Measurements from ENCODE around the gene PUM1. TPM values are rescaled to one million over a fixed set of nuclear protein-coding genes. Genes with fewer than 3 reads are reported as not detected.

PUM1 gene
- total and polyA plus RNA-seq, 4 donors, result 18.1 to 49.2 (median 30.2) TPM

DNA sequence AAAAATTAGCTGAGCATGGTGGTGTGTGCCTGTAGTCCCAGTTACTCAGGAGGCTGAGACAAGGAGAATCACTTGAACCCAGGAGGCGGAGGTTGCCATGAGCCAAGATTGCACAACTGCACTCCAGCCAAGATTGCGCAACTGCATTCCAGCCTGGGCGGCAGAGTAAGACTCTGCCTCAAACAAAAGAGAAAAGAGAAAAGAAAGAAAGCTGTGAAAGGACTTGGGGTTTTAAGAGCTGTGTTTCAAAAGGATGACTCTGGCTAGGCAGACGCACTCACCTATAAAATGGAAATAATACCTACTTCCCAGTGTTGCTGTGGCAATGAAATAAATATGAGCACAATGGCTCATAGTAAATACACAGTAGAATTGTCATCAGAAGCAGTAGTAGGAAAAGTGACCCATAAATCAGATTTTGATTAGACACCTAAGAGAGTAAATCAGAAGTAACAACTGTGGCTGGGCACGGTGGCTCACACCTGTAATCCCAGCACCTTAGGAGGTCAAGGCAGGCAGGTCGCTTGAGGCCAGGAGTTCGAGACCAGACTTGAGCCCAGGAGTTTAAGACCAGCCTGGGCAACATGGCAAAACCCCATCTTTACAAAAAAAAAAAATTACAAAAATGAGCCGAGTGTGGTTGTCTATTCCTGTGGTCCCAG lies 45.9 kb upstream of the PUM1 start:
- no peak overlapping the region for H3K4me3 ChIP-seq (ENCODE audit: low read depth in 1 of 3, low read length in 3 of 3)
- H3K4me1 ChIP-seq (ENCODE audit: control insufficient read depth in 4 of 4, insufficient read depth in 4 of 4, low read length in 3 of 4), result peaks cover 0 to 7% (median 4%) of the 10 kb centered on the region in 4 donors
- TF ChIP-seq HNF4A (conservative IDR thresholded peaks at IDR 0.05) (peak in 1 of 2 donors; percentile 53), NR2F2 (IDR thresholded peaks at IDR 0.05) (no peak), RAD21 (IDR thresholded peaks at IDR 0.05) (no peak), RXRA (IDR thresholded peaks at IDR 0.05) (peak in 1 of 2 donors; percentile 46)
- no peaks in the 10 kb centered on the region for H3K36me3 ChIP-seq (ENCODE audit: control insufficient read depth in 4 of 4, insufficient read depth in 3 of 4, low read depth in 1 of 4, low read length in 3 of 4)
- 61% methylated on average over 8 of the region's 8 CpGs for WGBS
- H3K9me3 ChIP-seq (ENCODE audit: control insufficient read depth in 4 of 4, low read length in 3 of 4), result no peaks in the 10 kb centered on the region
- no peaks in the 10 kb centered on the region for H3K27me3 ChIP-seq (ENCODE audit: control insufficient read depth in 4 of 4, insufficient read depth in 4 of 4, low read length in 3 of 4)
- DNase-seq (ENCODE audit: low spot score), result no peak
- H3K9ac ChIP-seq (ENCODE audit: low read depth in 1 of 2, low read length in 2 of 2), result no peak overlapping the region
- H3K27ac ChIP-seq (ENCODE audit: low read depth in 1 of 2, low read length in 2 of 2), result no peak overlapping the region

DNA sequence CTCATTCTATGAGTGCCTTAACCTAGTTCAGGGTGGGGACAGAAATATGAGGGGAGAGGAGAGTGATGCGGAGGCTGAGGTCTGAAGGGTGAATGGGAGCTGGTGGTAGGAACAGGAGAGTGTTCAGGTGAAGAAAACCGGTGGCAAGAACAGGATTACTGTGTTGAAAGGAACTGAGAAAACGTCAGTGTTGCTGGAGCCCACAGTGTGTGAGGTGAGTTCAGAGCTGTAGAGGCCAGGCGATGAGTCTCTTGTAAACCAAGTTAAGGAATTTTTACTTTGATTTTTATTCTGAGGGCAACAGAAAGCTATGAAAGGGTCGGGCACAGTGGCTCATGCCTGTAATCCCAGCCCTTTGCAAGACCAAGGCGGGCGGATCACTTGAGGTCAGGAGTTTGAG lies 45.3 kb upstream of the PUM1 start:
- Histone ChIP-seq H3K27me3 (ENCODE audit: control insufficient read depth in 4 of 4, insufficient read depth in 4 of 4, low read length in 3 of 4) (no peaks in the 10 kb centered on the region), H3K9ac (ENCODE audit: low read depth in 1 of 2, low read length in 2 of 2) (no peak overlapping the region), H3K9me3 (ENCODE audit: control insufficient read depth in 4 of 4, low read length in 3 of 4) (no peaks in the 10 kb centered on the region), H3K27ac (ENCODE audit: low read depth in 1 of 2, low read length in 2 of 2) (no peak overlapping the region), H3K4me1 (ENCODE audit: control insufficient read depth in 4 of 4, insufficient read depth in 4 of 4, low read length in 3 of 4) (peaks cover 0 to 7% (median 4%) of the 10 kb centered on the region in 4 donors), H3K4me3 (ENCODE audit: low read depth in 1 of 3, low read length in 3 of 3) (no peak overlapping the region), H3K36me3 (ENCODE audit: control insufficient read depth in 4 of 4, insufficient read depth in 3 of 4, low read depth in 1 of 4, low read length in 3 of 4) (no peaks in the 10 kb centered on the region)
- TF ChIP-seq, protein P1, sequence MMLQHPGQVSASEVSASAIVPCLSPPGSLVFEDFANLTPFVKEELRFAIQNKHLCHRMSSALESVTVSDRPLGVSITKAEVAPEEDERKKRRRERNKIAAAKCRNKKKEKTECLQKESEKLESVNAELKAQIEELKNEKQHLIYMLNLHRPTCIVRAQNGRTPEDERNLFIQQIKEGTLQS (IDR thresholded peaks at IDR 0.05), result no peak
- TF ChIP-seq FOXA1 (IDR thresholded peaks at IDR 0.05) (no peak), HNF4A (conservative IDR thresholded peaks at IDR 0.05) (no peak), YY1 (IDR thresholded peaks at IDR 0.05) (no peak), EGR1 (IDR thresholded peaks at IDR 0.05; ENCODE audit: low read depth in 2 of 2) (no peak), SP1 (IDR thresholded peaks at IDR 0.05) (no peak), NR2F2 (IDR thresholded peaks at IDR 0.05) (no peak)
- TF ChIP-seq, protein P2, sequence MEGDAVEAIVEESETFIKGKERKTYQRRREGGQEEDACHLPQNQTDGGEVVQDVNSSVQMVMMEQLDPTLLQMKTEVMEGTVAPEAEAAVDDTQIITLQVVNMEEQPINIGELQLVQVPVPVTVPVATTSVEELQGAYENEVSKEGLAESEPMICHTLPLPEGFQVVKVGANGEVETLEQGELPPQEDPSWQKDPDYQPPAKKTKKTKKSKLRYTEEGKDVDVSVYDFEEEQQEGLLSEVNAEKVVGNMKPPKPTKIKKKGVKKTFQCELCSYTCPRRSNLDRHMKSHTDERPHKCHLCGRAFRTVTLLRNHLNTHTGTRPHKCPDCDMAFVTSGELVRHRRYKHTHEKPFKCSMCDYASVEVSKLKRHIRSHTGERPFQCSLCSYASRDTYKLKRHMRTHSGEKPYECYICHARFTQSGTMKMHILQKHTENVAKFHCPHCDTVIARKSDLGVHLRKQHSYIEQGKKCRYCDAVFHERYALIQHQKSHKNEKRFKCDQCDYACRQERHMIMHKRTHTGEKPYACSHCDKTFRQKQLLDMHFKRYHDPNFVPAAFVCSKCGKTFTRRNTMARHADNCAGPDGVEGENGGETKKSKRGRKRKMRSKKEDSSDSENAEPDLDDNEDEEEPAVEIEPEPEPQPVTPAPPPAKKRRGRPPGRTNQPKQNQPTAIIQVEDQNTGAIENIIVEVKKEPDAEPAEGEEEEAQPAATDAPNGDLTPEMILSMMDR (IDR thresholded peaks at IDR 0.05; ENCODE audit: low read depth, low read length, missing input control), result no peak
- TF ChIP-seq, protein P3, sequence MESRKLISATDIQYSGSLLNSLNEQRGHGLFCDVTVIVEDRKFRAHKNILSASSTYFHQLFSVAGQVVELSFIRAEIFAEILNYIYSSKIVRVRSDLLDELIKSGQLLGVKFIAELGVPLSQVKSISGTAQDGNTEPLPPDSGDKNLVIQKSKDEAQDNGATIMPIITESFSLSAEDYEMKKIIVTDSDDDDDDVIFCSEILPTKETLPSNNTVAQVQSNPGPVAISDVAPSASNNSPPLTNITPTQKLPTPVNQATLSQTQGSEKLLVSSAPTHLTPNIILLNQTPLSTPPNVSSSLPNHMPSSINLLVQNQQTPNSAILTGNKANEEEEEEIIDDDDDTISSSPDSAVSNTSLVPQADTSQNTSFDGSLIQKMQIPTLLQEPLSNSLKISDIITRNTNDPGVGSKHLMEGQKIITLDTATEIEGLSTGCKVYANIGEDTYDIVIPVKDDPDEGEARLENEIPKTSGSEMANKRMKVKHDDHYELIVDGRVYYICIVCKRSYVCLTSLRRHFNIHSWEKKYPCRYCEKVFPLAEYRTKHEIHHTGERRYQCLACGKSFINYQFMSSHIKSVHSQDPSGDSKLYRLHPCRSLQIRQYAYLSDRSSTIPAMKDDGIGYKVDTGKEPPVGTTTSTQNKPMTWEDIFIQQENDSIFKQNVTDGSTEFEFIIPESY (IDR thresholded peaks at IDR 0.05), result no peak
- no peak for DNase-seq (ENCODE audit: low spot score)
- WGBS, result 92% methylated on average over 7 of the region's 7 CpGs

DNA sequence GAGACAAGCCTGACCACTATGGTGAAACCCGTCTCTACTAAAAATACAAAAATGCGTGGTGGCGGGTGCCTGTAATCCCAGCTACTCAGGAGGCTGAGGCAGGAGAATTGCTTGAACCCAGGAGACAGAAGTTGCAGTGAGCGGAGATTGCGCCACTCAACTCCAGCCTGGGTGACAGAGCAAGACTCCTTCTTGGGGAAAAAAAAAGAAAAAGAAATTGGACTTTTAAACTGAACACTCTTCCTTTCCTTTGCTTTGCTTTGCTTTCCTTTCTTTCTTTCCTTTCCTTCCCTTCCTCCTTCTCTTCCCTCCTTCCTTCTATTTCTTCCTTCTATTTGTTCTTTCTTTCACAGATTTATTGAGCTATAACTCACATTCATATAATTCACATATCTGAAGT lies 43.3 kb upstream of the PUM1 start:
- Histone ChIP-seq H3K4me1 (ENCODE audit: control insufficient read depth in 4 of 4, insufficient read depth in 4 of 4, low read length in 3 of 4) (peaks cover 0 to 7% (median 4%) of the 10 kb centered on the region in 4 donors), H3K9me3 (ENCODE audit: control insufficient read depth in 4 of 4, low read length in 3 of 4) (no peaks in the 10 kb centered on the region), H3K4me3 (ENCODE audit: low read depth in 1 of 3, low read length in 3 of 3) (no peak overlapping the region), H3K27ac (ENCODE audit: low read depth in 1 of 2, low read length in 2 of 2) (no peak overlapping the region), H3K36me3 (ENCODE audit: control insufficient read depth in 4 of 4, insufficient read depth in 3 of 4, low read depth in 1 of 4, low read length in 3 of 4) (no peaks in the 10 kb centered on the region), H3K27me3 (ENCODE audit: control insufficient read depth in 4 of 4, insufficient read depth in 4 of 4, low read length in 3 of 4) (no peaks in the 10 kb centered on the region), H3K9ac (ENCODE audit: low read depth in 1 of 2, low read length in 2 of 2) (no peak overlapping the region)
- DNase-seq (ENCODE audit: low spot score), result no peak
- 92% methylated on average over 5 of the region's 5 CpGs for WGBS
- TF ChIP-seq NR2F2 (IDR thresholded peaks at IDR 0.05) (no peak), JUND (IDR thresholded peaks at IDR 0.05) (no peak), TAF1 (conservative IDR thresholded peaks at IDR 0.05) (no peak), HNF4G (IDR thresholded peaks at IDR 0.05) (no peak), EGR1 (IDR thresholded peaks at IDR 0.05; ENCODE audit: low read depth in 2 of 2) (no peak), FOXA1 (IDR thresholded peaks at IDR 0.05) (no peak), SP1 (IDR thresholded peaks at IDR 0.05) (no peak), RAD21 (IDR thresholded peaks at IDR 0.05) (no peak), HNF4A (conservative IDR thresholded peaks at IDR 0.05) (no peak), RXRA (IDR thresholded peaks at IDR 0.05) (no peak)
- TF ChIP-seq, protein P2 (IDR thresholded peaks at IDR 0.05; ENCODE audit: low read depth, low read length, missing input control), result no peak
- TF ChIP-seq, protein P1 (IDR thresholded peaks at IDR 0.05), result no peak
- TF ChIP-seq, protein P3 (IDR thresholded peaks at IDR 0.05), result no peak
